GM21737 (cell line): ENCODE data around the gene LRG1.
"Not testable (repeated sequence)": the region's sequence is repeated elsewhere in the genome, so short reads cannot be mapped to it uniquely, and the experiment has no call there.

ENCODE experiments used
- ATAC-seq: cut with Tn5 transposase; IDR thresholded peaks from one replicate; pipeline ENCODE4 v1.9.1; 2021; ENCODE audit warnings: mild to moderate bottlenecking, moderate library complexity; ENCODE audit not compliant: unreplicated experiment

Gene LRG1

DNA sequence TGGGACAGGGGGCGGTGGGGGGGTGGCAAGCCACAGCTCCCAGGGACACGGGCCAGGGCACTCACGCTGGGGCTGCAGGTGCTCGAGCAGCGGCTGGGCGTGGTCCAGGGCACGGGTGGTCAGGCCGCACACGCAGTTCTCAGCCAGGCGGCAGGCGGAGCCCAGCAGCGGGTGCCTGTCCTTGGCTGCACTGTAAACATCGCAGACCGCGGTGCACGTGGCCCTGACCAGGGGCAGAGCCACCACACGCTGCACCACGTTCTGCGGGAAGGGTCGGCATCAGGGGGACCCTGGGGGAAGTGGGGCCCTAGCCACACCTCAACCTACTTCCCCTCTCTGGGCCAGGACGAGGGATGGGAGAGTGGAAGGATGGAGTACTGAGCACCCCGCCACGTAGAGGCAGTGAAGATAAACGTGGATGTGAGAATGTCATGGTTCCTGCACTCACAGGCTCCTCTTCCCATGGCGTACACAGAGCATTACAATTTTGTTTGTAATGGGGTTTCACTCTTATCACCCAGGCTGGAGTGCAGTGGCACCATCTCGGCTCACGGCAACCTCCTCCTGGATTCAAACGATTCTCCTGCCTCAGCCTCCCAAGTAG, 8.2 kb downstream of the LRG1 start:
- no peak for ATAC-seq

DNA sequence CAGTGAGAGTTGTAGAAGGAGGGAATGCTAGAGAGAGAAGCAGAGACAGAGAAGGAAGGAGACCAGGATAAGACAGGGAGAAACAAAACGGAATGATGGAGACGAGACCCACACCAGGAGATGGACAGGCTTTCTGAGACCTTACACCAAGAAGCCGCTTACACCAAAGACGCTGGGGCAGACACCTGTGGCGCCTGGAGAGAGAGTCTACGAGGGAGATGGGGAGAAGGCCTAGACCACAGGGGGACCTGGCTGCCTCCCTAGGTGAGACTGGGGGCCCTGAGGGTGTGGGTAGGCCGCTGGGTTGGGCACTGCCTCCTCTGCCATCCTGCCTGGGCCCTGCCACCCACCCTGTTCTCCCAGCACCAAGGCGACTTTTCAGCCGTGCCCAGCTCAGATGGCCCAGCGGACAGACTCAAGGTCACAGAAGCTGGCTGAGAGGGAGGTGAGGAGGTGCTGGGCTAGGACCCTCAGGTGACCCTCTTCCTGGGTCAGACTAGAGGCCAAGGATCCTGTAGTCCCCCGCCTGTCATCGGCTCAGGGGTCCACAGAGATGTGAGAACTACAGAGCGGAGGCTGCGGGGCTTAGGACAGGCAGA, 9.8 kb downstream of the LRG1 start:
- ATAC-seq: no peak

DNA sequence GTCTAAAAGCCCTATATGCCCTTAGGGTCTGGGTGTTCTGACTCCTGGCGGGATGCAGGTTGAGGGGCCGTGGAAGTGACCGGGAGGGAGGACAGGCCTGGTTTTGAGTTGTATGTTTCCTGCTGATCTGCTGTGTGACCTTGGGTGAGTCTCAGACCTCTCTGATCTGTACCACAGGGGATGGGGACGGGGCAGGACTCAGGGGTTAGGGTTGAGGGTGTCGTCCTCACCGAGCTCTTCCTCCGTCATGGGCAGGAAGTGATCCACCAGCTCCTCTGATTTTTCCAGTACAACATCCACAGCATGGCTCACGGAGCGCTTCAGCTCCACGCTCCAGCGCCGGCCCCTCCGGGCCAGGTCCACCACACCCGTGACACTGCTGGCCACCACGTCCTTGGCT, 11.0 kb downstream of the LRG1 start:
- ATAC-seq: no peak

DNA sequence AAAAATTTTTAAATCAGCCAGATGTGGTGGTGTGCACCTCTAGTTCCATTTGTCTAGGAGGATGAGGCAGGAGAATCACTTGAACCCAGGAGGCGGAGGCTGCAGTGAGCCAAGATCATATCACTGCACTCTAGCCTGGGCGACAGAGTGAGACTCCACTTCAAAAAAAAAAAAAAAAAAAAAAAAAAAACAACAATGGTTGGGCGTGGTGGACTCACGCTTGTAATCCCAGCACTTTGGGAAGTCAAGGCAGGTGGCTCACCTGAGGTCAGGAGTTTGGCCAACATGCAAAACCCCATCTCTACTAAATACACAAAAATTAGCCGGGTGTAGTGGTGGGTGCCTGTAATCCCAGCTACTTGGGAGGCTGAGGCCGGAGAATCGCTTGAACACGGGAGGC, 12.5 kb downstream of the LRG1 start:
- ATAC-seq: not testable (repeated sequence)

DNA sequence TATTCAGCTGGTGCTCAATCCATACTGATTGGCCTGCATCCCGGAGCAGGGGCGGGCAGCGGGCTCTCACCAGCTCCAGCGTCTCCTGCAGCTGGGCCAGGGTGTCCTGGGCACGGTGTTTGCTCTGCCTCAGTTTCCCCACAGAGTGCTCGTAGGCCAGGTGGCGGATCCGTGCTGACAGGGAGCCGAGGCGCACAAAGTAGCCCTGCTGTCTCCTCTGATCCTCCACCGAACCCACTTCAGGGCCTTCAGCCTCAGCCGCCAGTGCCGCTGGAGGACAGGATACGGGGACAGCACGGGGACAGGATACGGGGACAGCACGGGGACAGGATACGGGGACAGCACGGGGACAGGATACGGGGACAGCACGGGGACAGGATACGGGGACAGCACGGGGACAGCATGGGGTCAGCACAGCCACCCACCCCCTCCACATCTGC, 14.3 kb downstream of the LRG1 start:
- ATAC-seq: no peak

DNA sequence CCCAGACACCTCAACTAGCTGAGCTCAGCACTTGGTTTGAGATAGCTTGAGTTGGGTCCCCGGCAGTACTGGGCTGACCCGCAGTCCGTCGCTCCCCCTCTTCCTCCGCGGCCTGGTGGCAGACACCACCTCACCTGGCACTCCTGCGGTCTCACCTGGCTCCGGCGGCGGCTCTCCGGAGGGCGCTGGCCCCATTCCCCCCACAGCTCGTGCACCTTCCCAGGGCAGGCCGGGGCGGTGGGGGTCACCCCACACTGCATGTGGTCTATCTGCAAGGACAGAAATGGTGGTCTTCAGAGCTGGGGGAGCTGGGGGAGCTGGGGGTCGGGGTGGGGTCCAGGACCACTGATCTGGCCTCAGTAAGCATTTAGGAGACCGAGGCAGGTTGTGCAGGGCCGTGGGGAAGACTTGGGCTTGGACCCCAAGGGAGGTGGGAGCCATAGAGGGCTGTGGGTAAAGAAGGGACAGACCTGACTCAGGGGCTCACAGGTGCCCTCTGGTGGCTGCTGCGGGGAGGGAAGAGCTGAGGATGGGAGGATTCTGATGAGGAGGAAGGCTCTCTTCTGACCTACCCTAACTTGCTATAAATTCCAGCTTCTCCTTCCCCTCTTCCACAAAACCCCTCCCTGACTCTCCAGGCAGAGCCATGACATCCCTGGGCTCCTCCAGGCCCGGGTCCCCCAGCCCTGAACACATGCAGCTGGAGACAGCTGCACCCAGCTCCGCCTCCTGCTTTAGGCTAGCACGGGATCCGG, 14.9 kb downstream of the LRG1 start:
- ATAC-seq: no peak

DNA sequence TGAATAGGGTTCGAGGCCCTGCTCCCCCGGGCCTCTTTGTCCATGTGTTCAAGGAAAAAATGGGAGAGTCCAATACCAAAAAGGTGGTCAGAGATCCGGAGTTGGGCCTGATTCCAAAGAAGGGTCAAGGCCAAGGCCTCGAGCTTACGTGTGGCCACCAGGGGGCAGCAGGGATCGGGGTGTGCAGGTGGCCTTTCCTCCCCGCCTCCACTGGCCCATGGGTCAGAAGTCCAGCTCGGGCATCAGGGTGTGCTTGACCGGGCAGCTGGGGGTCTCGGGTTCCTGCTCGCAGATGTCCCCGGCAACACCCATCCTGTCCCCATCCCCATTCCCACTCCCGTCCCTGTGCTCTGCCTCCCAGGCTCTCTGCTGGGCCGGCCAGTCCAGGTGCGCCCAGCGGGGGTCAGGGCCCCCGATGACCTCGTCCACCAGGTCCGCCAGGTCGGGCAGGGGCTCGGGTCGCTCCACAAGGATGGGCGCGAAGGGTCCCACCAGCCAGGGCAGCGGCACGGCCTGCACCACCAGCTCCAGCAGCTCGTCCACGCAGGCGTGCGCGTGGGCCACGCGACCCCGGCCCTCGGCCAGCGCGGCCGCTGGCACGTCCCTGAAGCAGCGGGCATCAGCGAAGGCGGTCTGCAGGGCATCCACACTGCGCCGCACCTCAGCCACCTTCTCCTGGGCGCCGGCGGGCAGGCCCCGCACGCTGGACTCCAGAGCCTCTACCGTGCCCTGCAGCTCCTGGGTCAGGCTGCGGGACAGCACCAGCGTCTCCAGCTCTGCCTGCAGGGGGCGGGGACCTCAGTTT, 16.3 kb downstream of the LRG1 start:
- no peak for ATAC-seq

DNA sequence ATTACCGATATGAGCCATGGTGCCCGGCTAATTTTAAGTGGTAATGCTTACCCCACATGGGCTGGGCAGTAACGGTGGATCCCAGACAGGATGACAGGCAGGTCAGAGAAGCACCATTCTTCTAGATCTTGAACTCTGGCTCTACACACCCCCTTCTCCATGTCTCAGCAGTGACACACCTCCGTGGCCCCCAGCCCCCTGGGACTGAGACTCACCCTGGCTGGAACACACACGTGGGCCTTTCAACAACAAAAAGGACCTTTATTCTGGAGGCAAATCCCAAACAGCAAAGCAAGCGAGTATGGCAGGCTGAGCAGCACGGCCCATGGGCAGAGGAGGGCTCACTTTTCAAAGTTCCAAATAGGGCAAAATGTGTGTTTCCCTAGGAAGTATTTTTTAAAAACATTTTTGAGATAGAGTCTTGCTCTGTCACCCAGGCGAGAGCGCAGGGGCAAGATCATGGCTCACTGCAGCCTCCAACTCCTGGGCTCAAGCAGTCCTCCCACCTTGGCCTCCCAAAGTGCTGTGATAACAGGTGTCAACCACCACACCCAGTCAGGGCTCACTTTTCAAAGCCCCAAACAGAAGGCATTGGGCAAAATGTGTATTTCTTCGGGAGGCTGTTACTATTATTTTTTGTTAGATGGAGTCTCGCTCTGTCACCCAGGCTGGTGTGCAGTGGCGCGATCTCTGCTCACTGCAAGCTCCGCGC, 17.4 kb downstream of the LRG1 start:
- ATAC-seq: no peak

DNA sequence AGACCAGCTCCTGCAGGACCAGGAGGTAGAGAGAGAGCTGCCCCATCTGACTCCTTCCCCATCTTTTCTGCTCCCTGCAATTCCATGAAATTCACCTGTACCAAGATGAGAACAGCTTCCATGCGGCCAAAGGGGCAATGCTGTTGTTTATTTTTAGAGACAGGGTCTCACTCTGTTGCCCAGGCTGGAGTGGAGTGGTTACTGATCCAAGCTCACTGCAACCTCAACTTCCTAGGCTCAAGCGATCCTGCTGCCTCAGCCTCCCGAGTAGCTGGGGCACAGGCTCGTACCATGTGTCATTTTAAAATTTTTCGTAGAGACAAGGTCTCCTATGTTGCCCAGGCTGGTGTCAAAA, 18.0 kb downstream of the LRG1 start:
- no peak for ATAC-seq

DNA sequence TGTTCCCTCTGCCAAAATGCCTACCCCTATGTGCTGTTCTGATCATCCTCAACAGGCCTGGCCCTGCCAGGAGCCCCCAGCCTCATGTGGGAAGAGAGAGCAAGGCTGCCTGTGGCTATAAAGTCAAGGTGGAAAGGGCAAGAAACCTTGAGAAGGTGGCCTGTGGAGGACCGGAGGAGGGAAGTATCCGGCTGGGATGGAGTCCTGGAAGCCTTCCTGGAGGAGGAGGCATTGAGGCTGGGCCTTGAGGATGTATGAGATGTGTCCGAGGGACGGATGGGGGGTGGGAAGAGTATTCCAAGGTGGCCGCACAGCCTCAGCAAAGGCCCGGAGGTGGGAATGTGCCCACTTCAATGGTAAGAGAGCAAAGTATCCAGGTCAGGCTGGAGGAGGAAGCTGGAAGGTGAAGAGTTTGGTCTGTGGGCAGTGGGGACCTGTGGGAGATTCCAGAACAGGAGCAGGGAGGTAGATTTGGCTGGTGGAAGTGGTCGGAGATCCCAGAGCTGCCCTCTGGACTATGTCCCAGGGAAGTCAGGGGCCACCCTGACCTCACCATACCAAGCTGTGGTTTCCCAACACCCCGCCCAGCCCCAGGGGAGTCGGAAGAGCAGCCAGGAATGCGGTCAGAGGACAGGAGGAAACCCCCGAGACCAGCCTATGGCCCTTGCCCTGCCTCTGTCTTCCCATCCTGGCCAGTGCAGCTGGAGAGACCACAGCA, 18.5 kb downstream of the LRG1 start:
- no peak for ATAC-seq

DNA sequence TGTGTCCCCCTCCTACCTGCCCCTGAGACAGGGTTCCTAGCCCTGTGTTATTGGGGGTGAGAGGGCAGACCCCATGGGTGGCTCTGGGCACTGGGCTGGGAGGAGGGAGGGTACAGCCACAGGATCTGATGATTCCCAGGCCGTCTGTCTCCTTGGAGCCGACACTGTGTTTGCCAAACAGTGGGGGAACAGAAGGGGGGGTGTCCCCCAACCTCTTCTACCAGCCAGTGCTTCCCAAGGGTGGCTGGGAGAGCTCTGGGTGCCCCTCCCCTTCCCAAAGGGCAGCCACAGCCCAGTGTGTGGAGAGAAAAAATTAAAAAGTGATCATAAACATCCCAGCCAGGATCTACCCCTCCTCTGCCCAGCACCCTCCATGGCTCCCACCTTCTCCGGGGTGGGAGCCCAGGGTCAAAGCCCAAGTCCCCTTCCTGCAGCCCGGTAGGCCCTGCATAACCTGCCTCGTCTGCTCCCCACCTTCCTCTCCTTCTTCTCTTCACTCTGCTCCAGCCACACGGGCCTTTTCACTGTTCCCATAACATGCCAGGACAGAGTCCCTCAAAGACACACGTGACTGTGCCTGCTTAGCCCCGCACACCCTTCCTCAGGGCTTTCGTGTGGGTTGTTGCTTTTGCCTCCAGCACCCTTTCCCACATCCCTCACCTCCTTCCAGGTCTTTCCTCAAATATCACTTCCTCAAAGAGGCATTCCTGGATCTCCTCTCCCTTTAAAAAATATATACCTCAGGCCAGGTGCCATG, 20.1 kb downstream of the LRG1 start:
- ATAC-seq: no peak

DNA sequence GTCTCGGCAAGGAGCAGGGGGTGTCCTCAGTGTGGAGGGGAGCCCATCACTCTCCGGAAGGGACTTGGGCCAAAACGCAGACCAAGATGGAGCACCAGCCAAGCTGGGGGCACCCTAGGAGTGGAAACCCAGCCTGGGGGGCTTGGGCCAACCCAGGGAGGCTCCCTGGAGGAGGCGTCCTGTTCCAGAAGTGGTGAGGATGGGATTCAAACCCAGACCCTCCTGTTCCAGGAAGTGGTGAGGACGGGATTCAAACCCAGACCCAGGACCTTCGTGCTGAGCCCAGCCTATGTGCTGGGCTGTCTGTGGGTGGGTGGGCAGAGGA, 20.7 kb downstream of the LRG1 start:
- ATAC-seq: no peak

DNA sequence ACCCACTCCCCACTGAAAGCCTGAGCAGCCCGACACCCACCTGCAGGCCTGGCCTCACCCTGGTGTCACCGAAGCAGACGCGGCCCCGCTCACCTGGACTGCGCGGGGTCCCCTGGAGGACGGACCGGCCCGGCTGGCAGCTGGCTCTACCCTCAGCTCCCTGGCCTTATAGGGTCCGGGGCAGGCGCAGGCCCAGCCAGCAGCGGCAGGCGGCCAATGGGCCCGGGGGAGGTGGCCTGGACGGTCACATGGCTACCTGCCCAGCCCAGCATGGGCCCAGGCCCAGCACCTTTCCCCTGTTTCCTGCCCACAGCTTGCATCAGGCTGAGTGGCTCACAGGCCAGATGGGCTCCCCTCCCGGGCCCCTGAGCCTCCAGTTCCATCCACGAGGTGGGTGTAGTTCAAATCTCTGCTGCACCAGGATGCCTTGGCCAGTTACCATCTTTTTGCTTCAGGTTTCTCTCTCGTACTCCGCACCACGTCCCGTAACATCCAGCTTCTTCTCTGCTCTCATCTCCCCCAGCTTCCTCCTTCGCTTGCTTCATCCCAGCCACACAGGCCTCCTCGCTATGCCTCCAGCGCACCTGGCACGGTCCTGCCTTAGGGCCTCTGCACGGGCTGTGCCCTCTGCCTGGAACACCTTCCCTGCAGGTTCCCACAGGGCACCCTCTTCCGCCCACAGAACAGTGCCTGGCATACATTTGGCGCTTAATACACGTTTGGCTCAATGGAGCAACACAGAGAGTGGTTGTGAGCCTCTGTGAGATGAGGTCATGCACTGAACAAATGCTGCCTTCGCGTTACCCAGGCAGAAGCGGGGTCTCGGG, 21.3 kb downstream of the LRG1 start, which contains the start of gene PLIN4:
PLIN4 (minus strand) TSS at position 142 of the 827 bp plus-strand sequence. CDS start 214 bp downstream, outside the sequence.
- ATAC-seq: no peak

DNA sequence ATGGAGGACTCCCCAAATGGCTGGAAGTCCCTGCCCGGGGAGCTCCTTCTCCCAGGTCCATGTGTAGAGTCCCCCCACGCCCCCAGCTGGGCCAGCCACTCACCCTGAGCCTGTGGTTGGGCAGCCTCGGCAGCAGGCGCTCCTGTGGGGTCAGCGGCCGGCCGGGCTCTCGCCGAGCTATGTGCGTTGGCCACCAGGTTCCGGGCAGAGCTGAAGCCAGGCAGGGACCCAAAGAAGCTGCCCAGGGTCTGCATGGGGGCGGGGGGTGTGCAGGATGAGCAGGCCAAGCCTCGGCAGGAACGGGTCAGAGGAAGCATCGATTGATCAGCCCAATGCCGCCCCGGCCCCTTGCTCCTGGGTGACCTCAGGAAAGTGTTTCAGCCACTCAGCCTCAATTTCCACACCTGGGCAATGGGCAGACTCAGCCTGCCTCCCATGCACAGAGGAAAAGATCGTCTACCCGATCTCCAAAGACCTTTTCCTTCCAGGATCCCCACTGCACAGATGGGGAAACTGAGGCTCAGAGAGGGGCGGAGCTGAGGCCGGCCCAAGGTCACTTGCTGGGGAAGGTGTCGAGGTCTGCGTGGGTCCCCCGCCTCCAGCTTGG, 22.3 kb downstream of the LRG1 start:
- no peak for ATAC-seq

DNA sequence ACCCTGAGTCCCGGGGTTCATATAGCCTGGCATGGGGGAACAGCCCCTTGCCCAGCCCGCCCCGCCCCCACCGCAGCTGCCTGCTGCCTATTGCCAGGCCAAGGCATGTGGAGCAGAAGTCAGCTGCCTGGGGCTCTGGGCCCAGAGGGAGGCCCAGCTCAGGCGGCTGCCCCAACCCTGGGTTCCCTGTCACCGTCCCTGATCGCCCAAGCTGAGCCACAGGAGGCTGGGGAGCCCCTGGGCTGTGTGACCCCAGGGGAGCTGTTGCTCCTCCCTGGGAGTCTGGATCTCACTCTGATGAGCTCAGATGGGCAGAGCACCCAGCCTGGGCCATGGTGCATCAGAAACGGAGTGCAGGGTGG, 22.9 kb downstream of the LRG1 start:
- no peak for ATAC-seq

DNA sequence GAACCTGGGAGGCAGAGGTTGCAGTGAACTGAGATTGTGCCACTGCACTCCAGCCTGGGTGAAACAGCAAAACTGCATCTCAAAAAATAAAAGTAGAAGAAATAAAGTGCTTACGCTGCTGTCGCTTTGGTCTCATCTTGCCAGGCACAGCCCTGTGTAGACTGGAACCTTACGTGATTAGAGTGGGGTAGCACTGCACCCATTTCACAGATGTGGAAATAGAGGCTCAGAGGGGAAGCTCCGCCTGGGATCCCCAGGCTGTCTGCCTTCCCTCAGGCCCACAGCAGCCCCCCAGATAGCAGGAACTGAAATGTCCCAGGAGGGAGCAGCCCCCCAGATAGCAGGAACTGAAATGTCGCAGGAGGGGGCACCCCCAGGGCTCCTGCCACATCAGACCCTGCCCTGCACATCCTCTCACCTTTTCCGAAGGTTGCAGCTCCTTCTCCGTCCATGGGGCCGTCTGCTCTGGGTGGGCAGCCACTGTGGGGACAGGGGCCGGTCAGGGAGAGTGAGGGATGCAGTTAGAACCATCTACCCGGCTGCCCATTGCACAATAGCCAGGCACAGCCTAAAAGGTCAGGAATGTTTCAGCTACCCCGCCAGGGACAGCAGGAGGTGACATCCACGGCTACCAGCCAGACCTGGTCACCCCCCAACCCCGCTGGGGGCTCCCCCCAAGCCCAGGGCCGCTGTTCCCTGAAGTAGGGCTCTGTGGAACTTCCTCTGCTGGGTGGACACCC, 23.5 kb downstream of the LRG1 start:
- no peak for ATAC-seq

DNA sequence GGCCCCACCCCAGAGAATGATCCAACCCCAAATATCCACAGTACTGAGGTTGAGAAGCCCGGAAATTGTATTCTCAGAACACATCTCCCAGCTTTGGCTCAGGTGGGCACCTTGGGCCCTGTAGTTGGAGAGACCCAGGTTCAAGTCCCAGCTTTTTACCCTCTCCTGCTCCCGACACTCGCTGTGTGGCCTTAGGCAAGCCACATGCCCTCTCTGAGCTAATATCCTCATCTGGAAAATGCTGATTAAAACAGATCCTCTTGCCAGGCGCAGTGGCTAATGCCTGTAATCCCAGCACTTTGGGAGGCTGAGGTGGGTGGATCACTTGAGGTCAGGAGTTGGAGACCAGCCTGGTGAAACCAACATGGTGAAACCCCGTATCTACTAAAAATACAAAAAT, 24.1 kb downstream of the LRG1 start:
- ATAC-seq: no peak

DNA sequence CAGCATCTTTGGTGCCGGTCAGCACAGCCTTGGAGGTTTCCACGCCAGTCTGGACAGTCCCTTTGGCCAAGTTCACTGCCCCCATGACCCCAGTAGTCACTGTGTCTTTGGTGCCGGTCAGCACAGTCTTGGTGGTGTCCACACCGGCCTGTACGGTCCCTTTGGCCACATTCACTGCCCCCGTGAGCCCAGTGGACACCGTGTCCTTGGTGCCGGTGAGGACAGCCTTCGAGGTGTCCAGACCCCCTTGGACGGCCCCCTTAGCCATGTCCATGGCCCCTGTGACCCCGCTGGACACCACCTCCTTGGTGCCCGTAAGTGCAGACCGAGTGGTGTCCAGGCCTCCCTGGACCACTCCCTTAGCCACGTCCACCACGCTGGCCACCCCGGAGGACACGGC, 26.6 kb downstream of the LRG1 start:
- no peak for ATAC-seq
